ENCODE results near the gene RAMP3. TPM values are rescaled to one million over a fixed set of nuclear protein-coding genes. Genes with fewer than 3 reads are reported as not detected.
"Not testable (repeated sequence)": the region's sequence is repeated elsewhere in the genome, so short reads cannot be mapped to it uniquely, and the experiment has no call there.

Gene RAMP3
- total and polyA plus RNA-seq, 11 donors, result 19.2 to 107 (median 38.9) TPM

DNA sequence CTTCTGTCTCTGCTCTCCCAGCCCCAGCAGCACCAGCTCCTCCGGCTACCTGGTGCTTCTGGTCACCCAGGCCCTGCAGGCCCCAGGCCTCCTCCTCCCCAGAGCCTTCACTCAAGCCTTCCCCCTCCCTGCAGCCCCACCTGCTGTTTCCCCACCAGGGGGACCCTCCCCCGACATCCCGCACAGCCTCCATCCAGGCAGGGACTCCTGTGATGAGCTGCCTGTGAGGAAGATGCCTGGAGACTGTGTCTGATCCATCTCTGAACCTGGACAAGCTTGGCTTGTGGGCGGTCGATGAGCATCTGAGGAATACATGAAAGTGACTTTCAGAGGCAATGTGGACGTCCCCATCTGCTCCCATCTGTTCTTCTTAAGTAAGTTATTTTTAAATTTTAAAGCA lies 45.0 kb downstream of the RAMP3 start:
- DNase-seq (peak in 1 of 5 donors; percentile 39), ATAC-seq (no peak)
- Histone ChIP-seq H3K4me3 (no peak overlapping the region), H3K36me3 (no peaks in the 10 kb centered on the region), H3K27ac (peak overlapping the region in 2 of 12 donors; percentile 49 to 92), H3K27me3 (no peaks in the 10 kb centered on the region), H3K4me1 (peaks cover 0 to 31% (median 10%) of the 10 kb centered on the region in 12 donors), H3K9me3 (no peaks in the 10 kb centered on the region)
- 73 to 87% (median 81%) methylated on average over 6 of the region's 6 CpGs for WGBS, 4 donors
- intact Hi-C loops (cut with DNase I), result loop anchor here in 2 of 10 donors (5.0 kb wide), 2 partner anchors 35 to 40 kb away; no protein-coding TSS in a partner anchor
- TF ChIP-seq POLR2A (IDR thresholded peaks at IDR 0.05), result no peak
- TF ChIP-seq, protein P1, sequence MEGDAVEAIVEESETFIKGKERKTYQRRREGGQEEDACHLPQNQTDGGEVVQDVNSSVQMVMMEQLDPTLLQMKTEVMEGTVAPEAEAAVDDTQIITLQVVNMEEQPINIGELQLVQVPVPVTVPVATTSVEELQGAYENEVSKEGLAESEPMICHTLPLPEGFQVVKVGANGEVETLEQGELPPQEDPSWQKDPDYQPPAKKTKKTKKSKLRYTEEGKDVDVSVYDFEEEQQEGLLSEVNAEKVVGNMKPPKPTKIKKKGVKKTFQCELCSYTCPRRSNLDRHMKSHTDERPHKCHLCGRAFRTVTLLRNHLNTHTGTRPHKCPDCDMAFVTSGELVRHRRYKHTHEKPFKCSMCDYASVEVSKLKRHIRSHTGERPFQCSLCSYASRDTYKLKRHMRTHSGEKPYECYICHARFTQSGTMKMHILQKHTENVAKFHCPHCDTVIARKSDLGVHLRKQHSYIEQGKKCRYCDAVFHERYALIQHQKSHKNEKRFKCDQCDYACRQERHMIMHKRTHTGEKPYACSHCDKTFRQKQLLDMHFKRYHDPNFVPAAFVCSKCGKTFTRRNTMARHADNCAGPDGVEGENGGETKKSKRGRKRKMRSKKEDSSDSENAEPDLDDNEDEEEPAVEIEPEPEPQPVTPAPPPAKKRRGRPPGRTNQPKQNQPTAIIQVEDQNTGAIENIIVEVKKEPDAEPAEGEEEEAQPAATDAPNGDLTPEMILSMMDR (IDR thresholded peaks at IDR 0.05), result no peak

DNA sequence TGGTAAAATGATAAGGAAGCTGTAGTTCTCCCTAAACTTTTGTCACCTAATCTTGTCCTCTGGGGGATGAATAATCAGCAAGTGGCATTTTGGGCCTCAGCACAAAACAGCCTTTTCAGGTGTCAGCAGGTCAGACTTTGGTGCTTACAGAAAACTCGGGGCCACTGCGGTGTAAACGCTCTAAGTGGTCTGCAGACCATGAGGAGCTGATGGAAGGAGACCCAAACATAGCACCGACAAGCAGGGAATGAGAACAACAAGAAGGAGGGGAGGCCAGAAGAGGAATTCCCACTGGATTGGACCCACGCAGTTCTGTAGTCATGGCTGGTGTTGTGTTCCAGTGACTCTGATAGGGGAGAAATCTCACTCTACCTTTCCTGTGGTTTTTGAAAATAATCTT lies 45.4 kb downstream of the RAMP3 start:
- ATAC-seq, result peak in 1 of 4 donors; percentile 14
- Histone ChIP-seq H3K27ac (peak overlapping the region in 8 of 12 donors; percentile 30 to 92 (median 64)), H3K4me1 (peaks cover 0 to 31% (median 10%) of the 10 kb centered on the region in 12 donors), H3K4me3 (no peak overlapping the region), H3K36me3 (no peaks in the 10 kb centered on the region), H3K9me3 (no peaks in the 10 kb centered on the region), H3K27me3 (no peaks in the 10 kb centered on the region)
- 60 to 75% (median 72%) methylated on average over 5 of the region's 5 CpGs for WGBS, 4 donors
- intact Hi-C loops (cut with DNase I), result loop anchor here in 2 of 10 donors (5.0 kb wide), 2 partner anchors 36 to 39 kb away; no protein-coding TSS in a partner anchor
- TF ChIP-seq, protein P1 (IDR thresholded peaks at IDR 0.05), result no peak
- TF ChIP-seq POLR2A (IDR thresholded peaks at IDR 0.05), result no peak
- DNase-seq, result no peak

DNA sequence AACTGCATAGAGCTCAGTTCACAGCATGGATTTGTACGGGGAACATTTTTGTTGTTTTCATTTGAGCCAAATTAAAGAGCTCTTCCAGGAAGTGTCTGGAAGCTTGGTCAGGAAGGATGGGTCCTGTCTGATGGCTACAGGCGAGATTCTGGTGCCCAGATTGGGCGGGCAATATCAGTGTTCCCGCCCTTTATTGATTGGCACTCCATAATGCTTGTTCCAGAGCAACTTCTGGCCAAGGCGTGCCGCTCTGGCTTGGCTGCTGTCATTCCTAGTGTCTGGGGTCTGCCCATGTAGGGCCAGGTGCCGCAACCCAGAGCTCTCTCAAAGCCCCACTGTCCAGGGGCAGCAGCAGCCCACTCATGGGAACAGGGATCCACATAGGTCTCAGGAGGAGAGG lies 45.9 kb downstream of the RAMP3 start:
- peaks cover 0 to 31% (median 10%) of the 10 kb centered on the region in 12 donors for H3K4me1 ChIP-seq
- peak in 3 of 4 donors; percentile 5 to 27 (median 10) for ATAC-seq
- peak overlapping the region in 9 of 12 donors; percentile 6 to 92 (median 67) for H3K27ac ChIP-seq
- H3K36me3 ChIP-seq, result no peaks in the 10 kb centered on the region
- intact Hi-C loops (cut with DNase I), result loop anchor here in 2 of 10 donors (5.0 kb wide), 2 partner anchors 36 to 39 kb away; no protein-coding TSS in a partner anchor
- H3K4me3 ChIP-seq, result peak overlapping the region in 3 of 12 donors; percentile 50 to 56 (median 51)
- no peak for DNase-seq
- TF ChIP-seq POLR2A (IDR thresholded peaks at IDR 0.05), result no peak
- TF ChIP-seq, protein P1 (IDR thresholded peaks at IDR 0.05), result no peak
- H3K9me3 ChIP-seq, result no peaks in the 10 kb centered on the region
- no peaks in the 10 kb centered on the region for H3K27me3 ChIP-seq
- 68 to 78% (median 75%) methylated on average over 6 to 7 of the region's 7 CpGs for WGBS, 4 donors

DNA sequence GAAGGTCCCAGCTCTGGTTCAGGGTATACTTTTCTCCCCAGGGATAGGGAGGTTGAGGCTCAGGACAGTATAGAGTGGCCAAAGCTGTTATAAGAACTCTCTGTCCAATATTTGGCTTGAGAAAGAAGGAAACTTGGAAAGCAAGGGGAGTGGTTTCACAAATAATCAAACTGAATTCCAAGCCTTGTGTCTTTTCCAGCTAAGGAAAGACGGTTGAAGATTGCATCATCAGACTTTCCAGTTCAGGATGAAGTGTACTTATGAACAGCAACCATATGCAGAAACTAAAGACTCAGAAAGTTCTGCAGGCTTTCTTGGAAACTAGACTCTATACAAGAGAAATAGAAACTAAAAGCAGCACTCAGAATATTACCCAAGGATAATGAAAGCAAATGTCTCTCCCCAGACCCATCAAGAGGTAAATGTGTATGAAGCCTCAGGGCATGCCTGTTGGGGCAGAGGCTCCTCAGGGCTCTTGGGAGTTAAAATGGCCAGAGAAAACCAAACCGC lies 46.4 kb downstream of the RAMP3 start:
- intact Hi-C loops (cut with DNase I), result loop anchor here in 2 of 10 donors (5.0 kb wide), 2 partner anchors 37 to 38 kb away; no protein-coding TSS in a partner anchor
- Histone ChIP-seq H3K9me3 (no peaks in the 10 kb centered on the region), H3K36me3 (no peaks in the 10 kb centered on the region), H3K4me3 (peak overlapping the region in 9 of 12 donors; percentile 13 to 56 (median 31)), H3K27ac (peak overlapping the region in 11 of 12 donors; percentile 6 to 92 (median 65)), H3K27me3 (no peaks in the 10 kb centered on the region), H3K4me1 (peaks cover 0 to 36% (median 10%) of the 10 kb centered on the region in 12 donors)
- TF ChIP-seq POLR2A (IDR thresholded peaks at IDR 0.05), result no peak
- TF ChIP-seq, protein P1 (IDR thresholded peaks at IDR 0.05), result no peak
- peak; percentile 55 to 73 (median 64) for ATAC-seq
- DNase-seq, result no peak
- WGBS, 4 donors, result 32 to 53% (median 42%) methylated on average over 2 of the region's 2 CpGs

DNA sequence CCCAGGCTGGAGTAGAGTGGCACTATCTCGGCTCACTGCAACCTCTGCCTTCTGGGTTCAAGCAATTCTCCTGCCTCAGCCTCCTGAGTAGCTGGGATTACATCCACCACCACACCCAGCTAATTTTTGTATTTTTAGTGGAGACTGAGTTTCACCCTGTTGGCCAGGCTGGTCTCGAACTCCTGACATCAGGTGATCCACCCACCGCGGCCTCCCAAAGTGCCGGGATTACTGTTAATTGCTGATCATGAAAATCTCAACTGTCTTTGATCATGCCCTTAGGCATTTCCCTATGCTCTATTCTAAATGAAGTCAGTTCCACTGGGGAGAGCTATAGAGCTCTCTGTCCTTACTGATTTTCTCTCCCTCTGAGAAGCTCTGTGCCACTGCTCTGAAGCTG lies 48.7 kb downstream of the RAMP3 start:
- H3K9me3 ChIP-seq; H3K4me3 ChIP-seq; H3K36me3 ChIP-seq; DNase-seq; H3K27ac ChIP-seq; ATAC-seq; H3K27me3 ChIP-seq; intact Hi-C loops (cut with DNase I): not testable (repeated sequence)
- peaks cover 0 to 43% (median 20%) of the 10 kb centered on the region in 12 donors for H3K4me1 ChIP-seq
- WGBS, 4 donors, result 90 to 95% (median 93%) methylated on average over 5 of the region's 5 CpGs

DNA sequence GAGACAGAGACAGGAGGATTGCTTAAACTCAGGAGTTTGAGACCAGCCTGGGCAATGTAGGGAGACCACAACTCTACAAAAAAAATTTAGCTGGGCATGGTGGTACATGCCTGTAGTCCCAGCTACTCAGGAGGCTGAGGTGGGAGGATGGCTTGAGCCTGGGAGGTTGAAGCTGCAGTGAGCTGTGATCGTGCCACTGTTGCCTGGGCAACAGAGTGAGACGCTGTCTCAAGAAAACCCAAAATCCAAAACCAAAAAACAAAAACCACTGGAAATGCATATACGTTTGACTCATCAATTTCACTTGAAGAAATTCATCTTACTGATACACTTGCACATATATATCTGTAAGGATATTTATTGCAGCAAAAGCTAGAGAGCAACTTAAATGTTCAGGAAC lies 52.3 kb downstream of the RAMP3 start:
- peaks cover 0 to 32% (median 13%) of the 10 kb centered on the region in 12 donors for H3K4me1 ChIP-seq
- not testable (repeated sequence) for H3K36me3 ChIP-seq, H3K4me3 ChIP-seq, ATAC-seq, DNase-seq, H3K9me3 ChIP-seq
- peaks cover 0 to 12% (median 0%) of the 10 kb centered on the region in 9 donors for H3K27me3 ChIP-seq
- intact Hi-C loops (cut with DNase I), result loop anchor here in 4 of 10 donors (2.0 to 5.0 kb wide), 4 partner anchors 29 to 53 kb away; partner anchors contain the start of gene RAMP3 (in 1 of the 4)
- 83 to 87% (median 85%) methylated on average over 3 of the region's 3 CpGs for WGBS, 4 donors
- peak overlapping the region in 10 of 12 donors; percentile 34 to 90 (median 75) for H3K27ac ChIP-seq
